ENCODE measurements around the gene ARFGAP3. TPM values are rescaled to one million over a fixed set of nuclear protein-coding genes. Genes with fewer than 3 reads are reported as not detected.

Gene ARFGAP3
- total RNA-seq (2014; rRNA removed; shearing (Covaris generic)): 49.3 and 51.2 TPM in 2 replicates

DNA sequence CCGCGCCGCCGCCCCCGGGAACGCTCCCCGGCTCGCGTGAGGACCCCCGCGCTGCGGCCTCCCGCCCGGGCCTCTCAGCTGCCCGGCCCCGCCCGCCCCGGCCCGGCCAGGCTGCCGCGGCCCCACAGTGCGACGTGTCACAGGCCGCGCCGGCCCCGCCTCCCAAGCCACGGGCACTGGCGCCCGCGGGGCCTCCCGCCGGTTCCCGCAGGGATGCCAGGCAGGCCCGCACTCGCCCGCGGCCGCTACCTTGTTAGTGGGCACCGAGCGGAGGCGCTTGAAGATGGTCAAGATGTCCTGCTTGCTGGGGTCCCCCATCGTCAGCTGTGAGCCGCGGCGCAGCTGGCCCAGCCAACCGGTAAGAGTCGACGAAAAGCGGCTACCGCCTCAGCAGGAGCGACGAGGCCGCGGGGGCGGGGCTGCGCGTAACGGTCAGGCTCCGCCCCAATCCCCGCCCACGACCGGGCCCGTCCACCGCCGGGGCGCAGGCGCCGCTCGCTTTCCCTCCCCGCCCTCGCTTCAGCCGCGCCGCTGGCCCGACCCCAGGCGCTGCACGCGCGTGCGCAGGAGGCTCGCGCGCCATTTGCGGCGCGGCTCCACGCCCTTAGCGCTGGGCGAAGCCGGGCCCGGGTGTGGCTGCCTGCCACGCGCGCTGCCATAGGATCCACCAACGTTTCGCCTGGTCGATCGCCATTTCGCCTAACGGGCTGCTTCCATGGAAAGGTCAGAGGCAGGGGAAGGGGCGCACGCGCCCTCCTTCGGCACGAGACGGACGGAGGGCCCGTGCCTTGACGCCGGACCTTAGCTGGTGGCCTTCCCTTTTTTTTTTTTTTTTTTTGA is at the start of gene ARFGAP3:
TSS of gene ARFGAP3 (minus strand) at position 409 of the 840 bp plus-strand sequence. CDS start at position 318, 91 bp downstream.
- peak; percentile 85 for DNase-seq (ENCODE audit: low read depth)

DNA sequence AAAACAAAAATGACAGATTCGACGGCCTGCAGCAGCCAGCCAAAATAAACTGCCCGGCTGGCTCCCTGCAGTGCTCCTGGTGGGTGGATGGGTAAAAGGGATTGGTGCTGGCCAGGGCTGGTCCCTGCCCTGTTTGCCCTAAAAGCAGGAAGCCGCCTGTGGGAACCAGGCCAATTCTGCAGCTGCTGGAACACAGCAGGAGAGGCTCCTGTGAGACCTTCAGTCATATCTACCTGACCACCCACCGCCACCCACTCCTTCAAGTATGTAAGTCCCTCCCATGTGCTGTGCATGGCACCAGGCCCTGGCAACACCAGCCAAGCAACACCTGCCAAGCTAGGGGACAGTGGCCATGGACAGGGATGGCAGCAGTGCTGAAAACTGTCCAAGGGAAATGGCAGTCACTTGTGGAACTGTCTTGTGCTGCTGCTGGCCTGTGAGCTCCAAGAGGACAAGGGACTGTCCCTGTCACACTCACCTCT is 48.7 kb upstream of the ARFGAP3 start:
- no peak for DNase-seq (ENCODE audit: low read depth)

GRCh38 chr22:42905217-42905616 is 48.1 kb upstream of the ARFGAP3 start:
- DNase-seq (ENCODE audit: low read depth): no peak

- no peak for DNase-seq (ENCODE audit: low read depth)
Observed at GRCh38 chr22:42904050-42904449, 47.0 kb upstream of the ARFGAP3 start.

- no peak for DNase-seq (ENCODE audit: low read depth)
Observed at GRCh38 chr22:42902875-42903510, 45.9 kb upstream of the ARFGAP3 start.

GRCh38 chr22:42901790-42902508 is 44.9 kb upstream of the ARFGAP3 start:
- DNase-seq (ENCODE audit: low read depth): no peak

DNA sequence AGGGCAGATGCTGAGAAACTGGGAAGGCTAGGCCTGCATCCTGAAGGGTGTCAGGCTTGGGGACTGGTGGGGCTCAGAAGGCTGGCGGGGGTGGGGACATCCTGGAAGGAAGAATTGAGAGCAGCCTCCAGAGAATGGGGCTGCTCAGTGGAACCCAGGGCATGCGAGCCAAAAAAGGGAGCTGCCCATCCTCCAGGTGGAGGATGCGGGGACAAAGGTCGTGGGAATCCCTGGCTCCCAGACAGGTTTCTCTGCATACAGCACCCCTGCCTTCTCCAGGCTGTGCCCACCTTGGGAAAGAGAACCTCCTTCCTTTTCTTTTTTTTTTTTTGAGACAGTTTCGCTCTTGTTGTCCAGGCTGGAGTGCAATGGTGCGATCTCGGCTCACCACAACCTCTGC is 40.9 kb upstream of the ARFGAP3 start:
- DNase-seq (ENCODE audit: low read depth): no peak

DNA sequence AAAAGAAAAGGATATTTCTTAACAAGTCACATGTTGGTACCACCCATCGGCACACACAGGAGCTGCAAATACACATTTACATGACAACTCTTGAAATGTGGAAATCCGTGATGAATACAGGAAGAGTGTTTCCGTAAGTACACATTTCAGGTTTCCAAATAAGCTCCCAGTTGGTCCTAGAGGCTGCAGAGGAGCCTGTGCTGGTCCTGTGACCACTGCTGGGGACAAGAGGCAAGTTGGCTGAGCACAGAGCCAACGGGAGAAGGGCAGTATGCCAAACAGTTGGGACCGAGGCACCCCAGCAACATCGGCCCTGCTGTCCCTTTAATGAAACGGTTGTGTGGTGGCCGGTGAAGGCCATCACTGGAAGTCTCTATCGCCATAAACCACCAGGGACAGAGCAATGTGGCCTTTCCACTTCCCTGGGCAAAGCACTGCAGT is 38.5 kb upstream of the ARFGAP3 start:
- DNase-seq (ENCODE audit: low read depth): no peak

- DNase-seq (ENCODE audit: low read depth): no peak
Observed at GRCh38 chr22:42895087-42895486, 38.0 kb upstream of the ARFGAP3 start.

DNA sequence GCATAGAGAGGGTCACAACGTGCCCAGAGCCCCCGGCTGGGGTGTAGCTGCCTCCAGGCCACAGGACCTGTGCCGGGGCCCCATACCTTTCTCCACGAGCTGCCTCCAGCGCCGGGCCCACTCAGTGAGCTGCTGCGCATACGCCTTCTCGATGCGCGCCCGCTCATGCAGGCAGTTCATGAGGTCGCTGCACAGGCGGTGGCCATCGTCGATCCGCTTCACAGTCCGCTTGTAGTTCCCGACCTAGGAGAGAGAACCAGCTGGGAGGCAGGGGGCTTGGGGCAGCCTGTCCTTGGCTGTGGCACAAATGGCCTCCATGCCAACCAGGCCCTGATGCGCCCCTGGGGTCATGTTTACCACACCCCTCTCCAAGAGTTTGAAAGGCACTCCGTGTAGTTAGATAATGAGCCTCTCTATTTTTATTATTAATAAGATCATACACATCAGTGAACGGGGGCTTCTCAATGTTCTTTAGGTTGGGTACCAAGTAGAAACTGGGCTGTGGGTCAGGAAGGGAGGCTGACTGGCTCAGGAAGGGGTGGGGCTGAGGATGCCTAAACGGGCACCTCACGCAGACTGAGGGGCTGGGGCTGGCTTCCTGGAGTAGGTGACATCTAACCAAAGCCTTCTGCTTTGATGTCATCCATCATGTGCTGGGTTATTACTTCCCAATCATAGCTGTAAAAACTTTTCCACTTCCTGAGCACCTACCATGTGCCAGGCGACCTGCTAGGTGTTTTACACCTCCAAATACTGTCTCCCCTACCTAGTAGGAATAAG is 36.5 kb upstream of the ARFGAP3 start:
- DNase-seq (ENCODE audit: low read depth): no peak

DNA sequence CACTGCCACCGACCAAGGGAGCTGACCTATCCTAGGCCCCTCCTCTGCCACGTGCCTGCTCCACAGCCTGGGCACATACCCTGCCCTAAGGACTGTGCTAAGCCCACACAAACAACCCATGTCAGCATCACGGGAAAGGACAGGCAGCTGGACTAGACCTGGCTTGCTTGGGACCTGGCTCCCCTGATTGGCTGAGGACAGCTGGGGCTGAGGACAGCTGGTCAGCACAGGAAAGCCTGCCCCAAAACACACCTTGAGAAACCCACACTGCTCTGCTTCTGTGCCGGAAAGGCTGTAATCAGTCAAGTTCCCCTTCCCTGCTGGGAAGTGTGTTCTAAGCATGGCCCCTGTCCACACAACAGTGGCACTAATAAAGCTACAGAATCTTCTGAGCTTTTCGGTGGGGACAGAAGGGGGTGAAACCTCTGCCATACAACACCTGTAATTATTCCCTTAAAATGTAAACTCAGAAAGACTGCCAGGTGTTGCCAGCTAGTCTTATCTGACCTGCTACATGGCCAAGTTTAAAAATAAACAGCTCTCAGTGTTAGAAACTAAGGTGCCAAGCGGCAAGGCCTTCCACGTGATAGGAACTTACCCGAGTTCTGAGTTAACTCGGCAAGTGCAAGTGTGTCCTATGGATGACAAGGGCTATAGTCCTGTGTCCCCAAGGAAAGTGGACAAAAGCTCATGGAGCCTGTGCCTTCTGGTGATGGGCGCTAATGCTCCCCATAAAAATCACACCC is 35.7 kb upstream of the ARFGAP3 start:
- DNase-seq (ENCODE audit: low read depth): no peak

GRCh38 chr22:42892156-42892555 is 35.1 kb upstream of the ARFGAP3 start:
- no peak for DNase-seq (ENCODE audit: low read depth)

- DNase-seq (ENCODE audit: low read depth): no peak
Observed at GRCh38 chr22:42891696-42892095, 34.6 kb upstream of the ARFGAP3 start.

DNA sequence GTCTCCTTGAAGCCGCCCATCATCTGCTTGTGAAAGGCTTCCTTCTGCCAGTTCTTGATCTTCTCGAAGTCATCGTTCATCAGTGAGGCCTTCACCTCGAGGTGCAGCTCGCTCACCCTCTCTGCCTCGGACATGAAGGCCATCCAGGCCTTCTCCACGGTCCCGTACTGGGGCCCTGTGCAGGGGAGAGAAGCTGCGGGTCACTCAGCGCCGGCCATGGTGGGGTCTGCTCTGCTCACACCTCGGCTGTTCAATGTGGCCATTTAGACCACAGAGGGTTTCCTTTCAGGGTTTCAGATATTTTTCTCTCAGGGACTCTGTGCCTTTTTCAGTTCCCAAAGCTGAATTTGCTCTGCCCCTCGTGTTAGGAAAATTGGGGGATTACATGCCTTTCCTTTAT is 33.9 kb upstream of the ARFGAP3 start:
- no peak for DNase-seq (ENCODE audit: low read depth)

DNA sequence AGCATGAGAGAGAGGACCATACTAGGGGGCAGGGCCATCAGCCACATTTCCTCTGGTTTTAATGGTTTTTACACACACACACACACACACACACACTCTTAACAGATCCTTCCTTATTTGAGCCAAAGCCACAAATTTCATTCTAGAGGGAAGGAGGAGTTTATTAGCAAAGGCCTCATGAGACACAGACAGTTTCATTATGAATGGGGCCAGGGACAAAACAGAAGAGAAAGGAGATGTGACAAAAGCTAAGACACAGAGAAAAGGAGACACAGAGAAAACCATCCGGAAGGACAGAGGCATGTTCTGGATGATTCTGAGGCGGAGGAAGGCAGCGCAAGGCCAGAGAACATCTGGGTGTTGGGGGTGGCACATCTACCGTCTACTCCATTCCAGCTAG is 32.2 kb upstream of the ARFGAP3 start:
- DNase-seq (ENCODE audit: low read depth): no peak

DNA sequence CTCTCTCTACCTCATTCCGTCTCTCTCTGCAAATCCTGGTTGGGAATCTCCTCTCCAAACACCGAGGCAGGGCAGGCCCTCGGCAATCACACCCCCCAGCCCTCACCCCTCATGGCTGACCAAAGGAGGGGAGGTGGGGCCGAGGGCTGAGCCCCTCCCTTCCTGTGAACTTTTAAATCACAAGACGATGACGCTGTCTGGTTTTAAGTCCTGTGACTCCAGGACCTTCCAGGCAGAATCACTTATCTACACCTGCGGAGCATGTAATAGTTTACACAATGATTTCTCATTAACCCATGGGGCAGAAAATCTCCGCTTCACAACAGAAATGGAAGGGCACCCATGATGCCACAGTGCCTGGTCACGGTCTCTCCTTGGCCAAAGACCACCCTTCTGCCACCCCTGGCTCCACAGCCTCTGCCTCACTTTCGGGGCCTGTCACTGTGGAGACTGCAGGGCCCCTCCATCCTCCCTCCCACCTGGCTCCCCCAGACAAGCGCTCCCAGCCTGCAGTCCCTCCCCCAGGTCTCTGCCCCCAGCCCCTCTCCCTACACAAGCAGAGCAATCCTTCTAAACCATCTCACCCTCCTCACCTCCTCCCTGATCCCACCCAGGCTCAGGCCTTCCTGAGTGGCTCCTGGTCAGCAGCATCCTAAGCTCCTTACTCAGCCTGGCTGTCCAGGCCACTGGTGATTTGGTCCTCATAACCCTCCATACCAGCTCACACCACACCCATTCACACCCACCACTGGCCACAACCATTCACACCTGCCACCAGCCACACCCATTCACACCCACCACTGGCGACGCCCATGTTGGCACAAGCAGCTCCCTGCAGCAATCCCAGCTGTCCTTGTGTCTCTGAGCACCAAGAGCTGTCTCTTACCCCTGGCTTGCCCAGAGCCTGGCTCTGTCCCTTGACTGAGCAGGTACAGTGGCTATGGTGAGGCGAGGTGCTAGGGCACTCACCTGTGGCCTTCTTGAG is 30.7 kb upstream of the ARFGAP3 start:
- DNase-seq (ENCODE audit: low read depth): no peak

- no peak for DNase-seq (ENCODE audit: low read depth)
Observed at GRCh38 chr22:42887120-42887519, 30.0 kb upstream of the ARFGAP3 start.

GRCh38 chr22:42885446-42885845 is 28.4 kb upstream of the ARFGAP3 start:
- no peak for DNase-seq (ENCODE audit: low read depth)

- no peak for DNase-seq (ENCODE audit: low read depth)
Observed at GRCh38 chr22:42884616-42885375, 27.7 kb upstream of the ARFGAP3 start.
